K562 (cell line): ENCODE results near the gene ITPR2.
"Not testable (repeated sequence)": the region's sequence is repeated elsewhere in the genome, so short reads cannot be mapped to it uniquely, and the experiment has no call there.

ENCODE experiments used
- ATF2 ChIP-seq: sonication (generic); formaldehyde crosslinking; IDR thresholded peaks from 2 replicates; pipeline ENCODE4 v1.8.1; 2022; ENCODE audit warnings: missing genetic modification reagents
- EP300 ChIP-seq: IDR thresholded peaks from 2 replicates; pipeline ENCODE4 v1.6.1; 2012; ENCODE audit warnings: low read length, improper control_type of control experiment
- ESRRB ChIP-seq: fragments of 250-450 bp; sonication (Bioruptor Pico); IDR thresholded peaks from 2 replicates; pipeline ENCODE4 v1.5.0; 2020; ENCODE audit warnings: mild to moderate bottlenecking, moderate library complexity, borderline replicate concordance
- FOXK2 ChIP-seq, 2 experiments: fragments of 450-650 bp; IDR thresholded peaks in 1 of 2; conservative IDR thresholded peaks in 1 of 2; 2 replicates each; pipeline ENCODE4 v1.6.1; 2016; ENCODE audit warnings: low read depth in 2 of 2, mild to moderate bottlenecking in 1 of 2
- GTF2B ChIP-seq: IDR thresholded peaks from 2 replicates; pipeline ENCODE4 v1.6.1; 2011; ENCODE audit not compliant: insufficient read length; ENCODE audit errors: extremely low read depth
- MEF2A ChIP-seq: IDR thresholded peaks from 2 replicates; pipeline ENCODE4 v1.6.1; 2011; ENCODE audit warnings: low read depth, mild to moderate bottlenecking, low read length, moderate library complexity; ENCODE audit not compliant: control insufficient read depth
- NRF1 ChIP-seq, 2 experiments: fragments of 450-650 bp; IDR thresholded peaks in 1 of 2; conservative IDR thresholded peaks in 1 of 2; 2 replicates each; pipeline ENCODE4 v1.6.1; 2014; ENCODE audit warnings: mild to moderate bottlenecking in 2 of 2
- SIX5 ChIP-seq, 2 experiments: IDR thresholded peaks; 2 replicates each; pipeline ENCODE4 v1.6.1; 2011; ENCODE audit warnings: low read length in 2 of 2, borderline replicate concordance in 1 of 2, low read depth in 1 of 2, mild to moderate bottlenecking in 1 of 2, moderate library complexity in 1 of 2; ENCODE audit not compliant: insufficient read depth in 1 of 2

- not testable (repeated sequence) for TF ChIP-seq ESRRB; FOXK2 (conservative IDR thresholded peaks at IDR 0.05 in 1 of 2, IDR thresholded peaks at IDR 0.05 in 1 of 2; ENCODE audit: low read depth in 2 of 2); EP300; SIX5 (IDR thresholded peaks at IDR 0.05; ENCODE audit: borderline replicate concordance in 1 of 2, insufficient read depth in 1 of 2, low read depth in 1 of 2, low read length in 2 of 2); NRF1 (conservative IDR thresholded peaks at IDR 0.05 in 1 of 2, IDR thresholded peaks at IDR 0.05 in 1 of 2); GTF2B; ATF2; MEF2A
These were observed 103.8 kb downstream of the ITPR2 start for GRCh38 chr12:26729137-26729671.
